Smooth muscle cell (in vitro differentiated cells): ENCODE results near the gene PDE11A. TPM values are rescaled to one million over a fixed set of nuclear protein-coding genes. Genes with fewer than 3 reads are reported as not detected.

Experiments
- DNase-seq: peaks from one replicate; lab custom pipeline; 2025; ENCODE audit not compliant: unreplicated experiment; lab: John Stamatoyannopoulos, UW
- H2AFZ ChIP-seq: fragments of 200-600 bp; sonication (generic); 2 replicates; pipeline ENCODE4 v1.6.0; 2016; ENCODE audit warnings: antibody characterized with exemption, low read depth, mild to moderate bottlenecking
- H3F3A ChIP-seq: fragments of 200-600 bp; sonication (generic); 2 replicates; pipeline ENCODE4 v1.6.0; 2017; ENCODE audit warnings: antibody characterized with exemption, low read depth
- H3K27ac ChIP-seq: fragments of 200-600 bp; sonication (generic); 2 replicates; pipeline ENCODE4 v1.5.1; 2016; ENCODE audit warnings: low read depth, mild to moderate bottlenecking
- H3K27me3 ChIP-seq: fragments of 200-600 bp; sonication (generic); 2 replicates; pipeline ENCODE4 v1.6.1; 2016; ENCODE audit warnings: low read depth, mild to moderate bottlenecking
- H3K36me3 ChIP-seq: fragments of 200-600 bp; sonication (generic); 2 replicates; pipeline ENCODE4 v1.5.1; 2016; ENCODE audit warnings: low read depth
- H3K4me1 ChIP-seq: fragments of 200-600 bp; sonication (generic); 2 replicates; pipeline ENCODE4 v1.5.1; 2016; ENCODE audit warnings: low read depth
- H3K4me2 ChIP-seq: fragments of 200-600 bp; sonication (generic); 2 replicates; pipeline ENCODE4 v1.6.0; 2016; ENCODE audit warnings: mild to moderate bottlenecking
- H3K4me3 ChIP-seq: fragments of 200-600 bp; sonication (generic); 2 replicates; pipeline ENCODE4 v1.5.1; 2016; ENCODE audit warnings: mild to moderate bottlenecking
- H3K79me2 ChIP-seq: fragments of 200-600 bp; sonication (generic); 2 replicates; pipeline ENCODE4 v1.6.0; 2016; ENCODE audit warnings: low read depth, mild to moderate bottlenecking
- H3K9ac ChIP-seq: fragments of 200-600 bp; sonication (generic); 2 replicates; pipeline ENCODE4 v1.6.0; 2016; ENCODE audit warnings: low read depth
- H3K9me3 ChIP-seq: fragments of 200-600 bp; sonication (generic); replicated peaks from 2 replicates; pipeline ENCODE4 v1.5.1; 2016; ENCODE audit warnings: low read depth
- H4K20me1 ChIP-seq: fragments of 200-600 bp; sonication (generic); 2 replicates; pipeline ENCODE4 v1.6.0; 2016; ENCODE audit warnings: low read depth
- CTCF ChIP-seq: fragments of 200-600 bp; sonication (generic); IDR thresholded peaks from 2 replicates; pipeline ENCODE4 v1.5.1; 2017; ENCODE audit warnings: borderline replicate concordance, mild to moderate bottlenecking, antibody characterized with exemption; ENCODE audit not compliant: insufficient read depth, poor library complexity, severe bottlenecking
- WGBS: methylation state at CpG from one replicate; pipeline ENCODE4 v1.1.7; 2016; ENCODE audit warnings: low lambda C conversion rate; 5-methylcytosine and 5-hydroxymethylcytosine counted together
- polyA plus RNA-seq: library from polyadenylated mRNA; unstranded; fragments of >200 nt; fragmentation: Nextera tagmentation; extraction: Ambion mirVana; gene quantifications from 2 replicates; pipeline ENCODE4 v1.2.1, GENCODE V29; 2016
- total RNA-seq: library from RNA; depleted of rRNA; stranded (reverse); fragments of >200 nt; gene quantifications from 2 replicates; pipeline ENCODE4 v1.2.3, GENCODE V29; 2014

Gene PDE11A
- total and polyA plus RNA-seq, 2 experiments from 2014 or later = under 0.01 TPM; not detected in 1

- Histone ChIP-seq H3K9me3 (no peaks in the 10 kb centered on the region), H2AFZ (no peak overlapping the region), H3K27me3 (no peaks in the 10 kb centered on the region), H3K9ac (no peak overlapping the region), H3K27ac (no peak overlapping the region), H3K4me1 (peaks cover 4% of the 10 kb centered on the region), H3K4me3 (no peak overlapping the region), H3K79me2 (no peaks in the 10 kb centered on the region), H3K4me2 (no peak overlapping the region), H3F3A (no peaks in the 10 kb centered on the region), H3K36me3 (no peaks in the 10 kb centered on the region), H4K20me1 (no peaks in the 10 kb centered on the region)
- no peak for DNase-seq
- no peak for TF ChIP-seq CTCF
- 86% methylated on average over 2 of the region's 2 CpGs for WGBS
Observed at GRCh38 chr2:177765698-177766097, 306.9 kb downstream of the PDE11A start.

GRCh38 chr2:177763531-177764265 is 308.9 kb downstream of the PDE11A start:
- Histone ChIP-seq H3K27ac (no peak overlapping the region), H3K4me1 (peaks cover 5% of the 10 kb centered on the region), H3K9me3 (no peaks in the 10 kb centered on the region), H2AFZ (peak overlapping the region; percentile 99), H4K20me1 (no peaks in the 10 kb centered on the region), H3F3A (no peaks in the 10 kb centered on the region), H3K9ac (no peak overlapping the region), H3K79me2 (no peaks in the 10 kb centered on the region), H3K4me3 (peak overlapping the region; percentile 25), H3K36me3 (no peaks in the 10 kb centered on the region), H3K4me2 (peak overlapping the region; percentile 87), H3K27me3 (no peaks in the 10 kb centered on the region)
- DNase-seq = peak; percentile 33
- TF ChIP-seq CTCF = peak; percentile 73
- WGBS = 16% methylated on average over 13 of the region's 14 CpGs

- Histone ChIP-seq H3K36me3 (no peaks in the 10 kb centered on the region), H3F3A (no peaks in the 10 kb centered on the region)
- 82% methylated on average over 3 of the region's 3 CpGs for WGBS
Observed at GRCh38 chr2:177759443-177759842, 313.1 kb downstream of the PDE11A start.

More at GRCh38 chr2:177759443-177759842, 313.1 kb downstream of the PDE11A start:
- H3K27me3 ChIP-seq = no peaks in the 10 kb centered on the region
- H2AFZ ChIP-seq = no peak overlapping the region
- no peak overlapping the region for H3K4me3 ChIP-seq
- TF ChIP-seq CTCF = no peak
- no peaks in the 10 kb centered on the region for H3K79me2 ChIP-seq
- H4K20me1 ChIP-seq = no peaks in the 10 kb centered on the region
- no peak for DNase-seq
- H3K9ac ChIP-seq = no peak overlapping the region
- no peak overlapping the region for H3K4me2 ChIP-seq
- no peaks in the 10 kb centered on the region for H3K9me3 ChIP-seq
- H3K4me1 ChIP-seq = peaks cover 13% of the 10 kb centered on the region
- no peak overlapping the region for H3K27ac ChIP-seq
